HG03139 (cell line): ENCODE results near the gene TCEA2.
"Not testable (repeated sequence)": the region's sequence is repeated elsewhere in the genome, so short reads cannot be mapped to it uniquely, and the experiment has no call there.

Experiments used
- ATAC-seq: cut with Tn5 transposase; IDR thresholded peaks from one replicate; pipeline ENCODE4 v1.9.1; 2021; ENCODE audit not compliant: unreplicated experiment

The TCEA2 gene

DNA sequence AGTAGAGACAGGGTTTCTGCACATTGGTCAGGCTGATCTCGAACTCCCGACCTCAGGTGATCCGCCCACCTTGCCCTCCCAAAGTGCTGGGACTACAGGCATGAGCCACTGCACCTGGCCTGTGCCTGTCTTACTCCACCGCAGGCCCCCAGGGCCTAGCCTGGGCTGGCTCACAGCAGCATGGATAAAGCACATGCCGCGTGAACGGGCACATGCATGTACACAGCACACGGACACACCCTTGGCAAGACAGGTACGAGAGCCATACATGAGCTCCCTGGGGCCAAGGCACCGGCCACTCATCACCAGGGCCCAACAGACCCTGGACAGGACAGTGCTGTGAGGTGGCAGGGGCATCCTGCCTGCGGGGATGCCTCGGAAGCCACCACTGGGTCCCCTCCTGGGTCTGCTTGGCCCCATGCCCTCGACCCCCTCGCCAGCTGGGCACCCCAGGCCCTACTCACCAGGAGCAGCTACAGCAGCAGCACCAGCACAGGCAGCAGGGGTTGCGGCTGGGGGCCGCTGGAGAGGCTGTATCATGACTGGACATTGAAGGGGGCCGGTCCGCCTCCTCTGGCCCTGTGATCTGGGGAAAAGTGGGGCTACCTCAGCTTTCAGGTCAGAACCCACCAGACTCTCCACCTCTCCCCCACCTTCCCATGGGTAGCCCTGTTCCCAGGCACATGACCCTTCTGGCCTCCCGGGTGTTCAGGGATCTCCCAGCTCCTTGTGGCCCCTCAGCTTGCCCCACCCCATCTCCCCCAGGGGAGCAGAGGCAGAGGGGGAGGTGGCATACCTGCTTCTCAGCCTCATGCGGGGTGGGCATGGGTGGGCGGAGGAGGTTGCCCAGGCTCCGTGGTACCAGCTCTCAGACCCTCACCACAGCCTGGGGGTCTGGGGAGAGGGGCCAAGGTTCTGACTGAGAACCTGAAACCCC lies 13.3 kb downstream of the TCEA2 start:
- ATAC-seq: no peak

DNA sequence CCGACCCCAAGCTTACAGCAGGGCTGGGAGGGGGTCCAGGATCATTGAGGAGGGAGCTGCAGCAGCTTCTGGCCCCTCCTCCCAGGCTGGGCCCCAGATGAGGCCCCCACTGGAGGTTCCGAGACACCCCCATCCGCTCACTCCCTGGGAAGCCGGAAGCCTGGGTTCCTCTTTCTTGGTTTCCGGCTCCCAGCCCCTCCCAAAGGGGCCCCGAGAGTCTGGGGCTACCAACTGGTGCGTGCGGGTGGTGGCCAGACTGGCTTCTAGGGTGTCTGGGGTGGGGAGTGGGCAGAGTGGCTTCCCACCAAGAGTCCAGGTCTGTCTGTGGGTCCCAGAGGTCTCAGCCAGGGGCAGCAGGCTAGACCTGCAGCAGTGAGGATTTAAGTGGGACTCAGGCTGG lies 14.1 kb downstream of the TCEA2 start:
- ATAC-seq: no peak

DNA sequence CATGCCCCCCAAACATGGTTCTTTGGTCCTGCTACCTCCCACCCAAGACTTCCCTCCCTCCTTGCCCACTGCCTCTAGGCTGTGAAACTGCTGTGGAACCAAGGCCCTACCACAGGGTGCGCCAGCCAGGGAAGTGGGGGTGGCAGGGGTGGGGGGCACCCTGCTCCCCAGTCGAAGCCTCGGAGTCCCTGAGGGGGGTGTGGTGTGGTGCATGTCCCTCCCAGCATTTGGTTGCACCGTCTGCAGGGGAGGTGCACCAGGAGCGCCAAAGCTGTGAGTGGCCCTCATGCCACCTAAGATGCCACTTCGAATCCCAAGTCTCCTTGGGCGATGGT lies 14.5 kb downstream of the TCEA2 start:
- ATAC-seq: no peak

DNA sequence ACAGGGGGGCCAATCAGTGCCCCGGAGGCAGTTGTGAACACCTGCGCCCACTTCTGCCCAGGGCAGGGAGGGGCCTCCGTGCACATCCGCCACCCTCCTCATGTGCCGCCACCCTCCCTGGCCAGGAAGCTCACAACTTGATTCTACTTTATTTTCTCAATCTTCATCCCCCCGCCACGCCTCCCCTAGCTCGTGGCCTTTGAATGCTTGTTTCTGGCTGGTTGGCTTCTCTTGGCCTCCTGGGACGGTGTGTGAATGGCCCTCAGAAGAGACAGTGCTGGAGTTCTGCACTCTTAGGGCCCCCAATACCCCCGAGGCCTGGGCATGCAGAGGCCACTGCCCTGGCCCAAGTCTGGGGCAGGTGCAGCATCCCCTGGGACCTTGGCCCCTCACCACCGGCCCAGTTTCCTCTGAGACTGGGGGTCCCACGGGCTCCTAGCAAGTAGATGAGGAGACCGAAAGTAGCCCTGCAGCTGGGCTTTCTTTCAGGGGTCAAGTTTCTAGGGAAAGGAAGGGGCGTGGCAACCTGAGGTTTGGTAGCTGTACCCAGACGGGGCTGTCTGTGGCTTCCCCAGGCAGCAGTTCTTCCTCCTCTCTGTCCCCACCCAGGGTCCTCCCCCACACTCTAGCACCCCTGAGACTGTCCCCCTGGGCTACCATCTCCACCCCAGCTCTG lies 15.0 kb downstream of the TCEA2 start:
- ATAC-seq: no peak

DNA sequence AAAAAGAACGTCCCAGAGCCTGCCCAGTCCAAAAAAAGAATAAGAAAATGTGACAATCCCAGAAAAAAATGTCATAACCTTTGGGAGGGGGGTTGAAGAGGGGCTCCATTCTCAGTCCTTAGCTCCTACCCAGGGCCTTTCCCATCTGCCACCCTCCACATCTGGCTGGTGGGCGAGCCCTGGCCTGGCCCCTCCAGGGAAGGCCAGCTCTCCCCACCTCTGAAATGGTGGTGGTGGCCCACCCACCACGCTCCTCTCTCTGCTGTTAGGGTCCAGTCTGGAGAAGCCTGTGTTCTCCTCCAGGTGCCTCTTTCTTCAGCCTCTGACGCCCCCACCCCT lies 15.9 kb downstream of the TCEA2 start:
- no peak for ATAC-seq

DNA sequence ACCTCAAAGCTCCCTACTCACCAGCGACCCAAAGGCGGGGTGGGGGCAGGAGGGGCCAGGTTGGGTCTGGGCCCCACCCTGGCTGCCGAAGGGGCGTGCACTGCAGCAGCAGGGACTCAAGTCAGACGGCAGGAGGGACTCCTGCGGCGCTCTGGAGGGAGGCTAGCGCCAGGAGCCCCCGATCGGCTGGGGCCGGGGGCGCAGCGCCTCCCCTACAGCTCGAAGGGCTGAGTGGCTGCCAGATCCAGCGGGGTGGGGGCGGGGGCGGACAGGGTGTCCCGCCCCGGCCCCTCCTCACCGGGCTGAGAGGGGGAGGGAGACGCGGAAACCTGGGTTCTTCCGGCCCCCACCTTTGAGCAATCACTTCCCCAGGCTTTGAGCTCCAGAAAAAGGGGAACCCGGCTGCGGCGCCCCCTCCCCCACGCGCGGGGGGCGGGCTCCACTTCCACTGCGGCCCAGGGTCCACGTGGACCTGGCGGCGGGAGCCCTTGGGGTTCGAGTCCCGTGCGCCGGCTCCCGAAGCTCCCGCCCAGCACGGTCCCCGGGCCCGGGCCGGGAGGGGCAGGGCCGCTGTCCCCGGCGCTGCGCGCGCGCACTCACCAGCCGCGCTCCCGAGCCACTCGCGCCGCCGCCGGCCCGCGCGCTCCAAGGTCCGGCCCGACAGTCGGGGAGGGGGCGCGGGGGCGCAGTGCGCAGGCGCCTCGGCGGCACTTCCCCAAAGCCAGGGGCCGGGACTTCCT lies 16.4 kb downstream of the TCEA2 start, which contains the start of gene RGS19:
RGS19 (minus strand) TSS at position 246 of the 740 bp plus-strand sequence. CDS start 2,632 bp downstream, outside the sequence.
- ATAC-seq: peak; percentile 34

DNA sequence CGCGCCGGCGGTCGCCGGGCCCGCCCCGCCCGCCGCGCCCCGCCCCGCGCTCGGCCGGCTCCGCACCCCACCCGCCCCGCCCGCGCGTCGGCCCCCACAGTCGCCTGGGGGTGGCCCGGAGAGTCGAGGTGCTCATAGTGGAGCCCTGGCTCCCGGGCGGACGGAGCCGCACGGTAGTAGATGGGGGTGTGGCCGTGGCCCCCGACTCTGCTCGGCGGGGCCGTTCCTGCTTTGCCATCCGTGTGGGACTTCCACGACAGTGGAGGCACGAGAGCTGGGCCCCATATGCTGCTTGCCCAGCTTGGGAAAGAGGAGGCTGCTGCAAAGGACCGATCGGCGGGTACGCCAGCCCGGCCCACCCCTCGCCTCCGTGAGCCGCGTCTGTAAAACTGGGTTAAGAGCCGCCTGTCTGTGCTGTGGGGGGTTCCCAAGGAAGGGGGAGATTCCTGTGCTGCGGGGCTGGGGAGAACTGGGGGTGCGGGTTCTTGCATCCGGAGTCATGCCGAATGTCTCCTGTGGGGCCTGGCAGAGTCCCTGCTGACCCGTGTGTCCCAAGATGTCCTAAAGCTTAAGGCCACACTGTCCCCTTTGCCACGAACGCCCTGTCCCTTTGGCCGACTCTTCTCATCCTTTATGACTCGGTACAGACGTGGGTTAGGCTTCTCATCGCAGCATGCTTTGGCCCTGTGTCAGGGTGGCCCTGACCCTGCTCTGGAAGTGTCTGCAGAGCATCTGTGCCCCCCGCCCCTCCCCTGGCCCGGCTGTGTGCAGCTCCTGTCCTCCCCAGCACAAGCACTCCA lies 17.2 kb downstream of the TCEA2 start, which contains the start of gene OPRL1:
OPRL1 (plus strand) TSS at position 70 of the 800 bp plus-strand sequence. CDS start 12,639 bp downstream, outside the sequence.
- ATAC-seq: no peak

DNA sequence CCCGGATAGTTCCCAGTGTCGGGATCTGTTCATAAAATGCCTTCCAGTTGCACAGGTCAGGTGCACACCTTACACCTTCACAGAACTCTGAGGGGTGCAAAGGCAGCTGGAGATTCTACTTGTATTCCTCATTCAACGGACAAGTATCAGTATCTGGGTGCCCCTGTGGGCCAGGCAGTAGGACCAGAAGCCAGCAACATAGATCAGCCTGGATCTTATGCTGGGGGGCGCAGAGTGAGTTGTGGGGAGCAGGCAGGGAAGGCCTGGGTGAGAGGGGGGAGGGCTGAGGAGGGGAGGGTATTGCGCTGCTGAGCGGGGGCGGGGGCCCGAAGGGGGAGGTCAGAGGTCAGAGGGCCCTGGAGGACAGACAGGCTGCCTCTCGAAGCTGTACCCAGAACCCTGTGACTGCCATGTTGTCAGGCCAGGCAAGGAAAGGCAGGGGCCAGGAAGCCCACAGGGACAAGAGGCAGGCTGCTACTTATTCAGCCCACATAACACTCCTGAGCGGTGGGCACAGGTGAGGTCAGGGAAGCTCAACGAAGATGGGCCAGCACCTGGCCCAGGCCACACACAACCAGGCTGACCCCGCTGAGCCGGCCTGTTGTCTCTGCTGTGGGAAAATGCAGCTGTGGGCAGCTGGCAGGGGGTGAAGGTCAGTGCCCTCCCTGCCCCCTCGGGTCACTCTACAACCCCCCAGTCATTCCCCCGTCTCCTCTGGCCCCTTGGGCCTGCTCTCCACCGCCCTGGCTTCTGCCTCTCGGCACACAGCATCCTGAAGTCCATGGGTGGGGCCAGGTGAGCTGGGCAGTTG lies 18.0 kb downstream of the TCEA2 start:
- ATAC-seq: no peak

DNA sequence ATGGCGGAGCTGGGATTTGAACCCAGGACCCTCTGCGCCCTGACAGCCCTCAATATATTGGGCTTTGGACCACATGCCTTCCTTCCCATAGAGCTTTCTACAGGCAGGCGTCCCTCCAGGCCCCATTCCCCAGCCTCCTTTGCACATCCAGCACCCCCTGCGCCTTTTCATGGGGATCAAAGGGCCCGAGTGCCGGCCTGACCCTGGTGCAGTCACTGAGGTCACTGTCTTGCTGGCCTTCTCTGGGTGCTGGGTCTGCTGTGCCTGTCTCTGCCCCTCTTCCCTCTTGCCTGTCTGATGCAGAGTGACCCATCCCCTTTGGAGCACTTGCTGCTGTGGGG lies 18.6 kb downstream of the TCEA2 start:
- ATAC-seq: no peak

DNA sequence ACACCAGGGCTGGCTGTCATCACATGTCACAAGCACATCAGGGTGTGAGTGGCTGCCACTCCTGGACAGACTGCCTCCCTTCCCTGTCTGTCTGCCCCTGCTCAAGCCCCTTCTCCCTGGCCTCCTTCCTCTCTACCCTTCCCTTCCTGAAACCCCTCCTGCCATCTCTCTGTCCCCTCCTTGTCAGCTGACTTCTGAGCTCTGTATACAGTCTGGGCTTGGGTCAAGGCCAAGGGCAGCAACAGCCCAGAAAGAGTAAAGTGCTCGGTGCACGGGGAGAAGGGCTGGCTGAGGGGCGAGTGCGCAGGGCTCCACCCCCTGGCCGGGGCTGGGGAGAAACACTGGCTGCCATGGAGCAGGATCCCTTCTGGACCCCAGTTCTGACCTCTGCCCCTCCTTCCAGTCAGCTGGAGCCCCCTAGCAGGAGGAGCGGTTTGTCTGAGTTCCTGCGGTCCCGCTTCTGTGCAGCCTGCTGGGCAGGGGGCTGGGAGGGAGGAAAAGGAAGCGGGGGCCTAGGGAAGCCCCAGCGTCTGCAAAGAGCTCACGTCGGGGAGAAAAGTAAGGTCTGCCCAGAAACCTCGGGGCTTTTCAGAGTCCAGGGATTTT lies 19.2 kb downstream of the TCEA2 start:
- no peak for ATAC-seq

DNA sequence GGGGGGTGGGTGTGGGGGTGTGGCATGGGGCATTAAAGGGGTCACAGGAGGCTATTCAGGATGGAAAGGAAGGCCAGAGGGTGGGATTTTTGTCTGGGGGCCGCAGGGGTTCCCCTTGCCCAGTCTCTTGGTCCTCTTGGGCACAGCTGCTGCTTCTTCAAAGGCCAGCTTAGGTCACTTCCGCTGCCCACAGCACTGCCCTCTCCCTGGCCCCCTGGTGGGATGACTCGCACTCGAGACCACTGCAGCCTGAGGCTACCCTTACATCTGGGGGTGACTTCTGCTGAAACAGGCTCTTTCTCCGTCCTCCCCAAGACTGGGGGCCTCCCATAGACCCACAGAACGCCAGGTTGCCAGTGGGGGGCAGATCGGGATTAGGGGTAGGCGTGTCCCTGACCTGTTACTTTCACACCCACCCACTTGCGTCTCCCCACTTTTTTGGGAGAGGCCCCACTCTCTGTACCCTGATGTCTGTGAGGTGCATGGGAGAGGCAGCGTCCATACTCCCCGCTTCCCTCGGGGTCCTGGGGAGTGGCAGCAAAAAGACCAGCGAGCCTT lies 19.9 kb downstream of the TCEA2 start:
- no peak for ATAC-seq

DNA sequence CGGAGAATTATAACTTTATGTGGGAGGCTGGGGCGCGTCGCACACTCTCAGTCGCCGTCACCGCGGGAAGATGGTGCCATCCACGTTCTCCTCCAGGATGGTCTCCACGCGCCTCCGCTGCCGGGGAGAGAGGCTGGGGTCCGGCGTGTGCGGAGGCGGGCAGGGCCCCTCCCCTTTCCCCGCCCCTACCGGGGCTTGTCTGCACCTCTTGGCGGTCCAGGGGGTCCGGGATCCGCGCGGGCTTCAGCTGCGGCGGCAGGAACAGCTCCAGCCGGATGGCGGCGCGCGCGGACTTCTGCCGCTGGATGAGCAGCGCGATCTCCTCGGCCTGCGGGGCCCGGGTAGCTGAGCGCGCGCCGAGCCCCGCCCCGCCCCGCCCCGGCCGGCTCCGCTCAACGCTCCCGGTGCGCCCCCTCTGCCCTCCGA lies 20.4 kb downstream of the TCEA2 start:
- ATAC-seq: no peak

DNA sequence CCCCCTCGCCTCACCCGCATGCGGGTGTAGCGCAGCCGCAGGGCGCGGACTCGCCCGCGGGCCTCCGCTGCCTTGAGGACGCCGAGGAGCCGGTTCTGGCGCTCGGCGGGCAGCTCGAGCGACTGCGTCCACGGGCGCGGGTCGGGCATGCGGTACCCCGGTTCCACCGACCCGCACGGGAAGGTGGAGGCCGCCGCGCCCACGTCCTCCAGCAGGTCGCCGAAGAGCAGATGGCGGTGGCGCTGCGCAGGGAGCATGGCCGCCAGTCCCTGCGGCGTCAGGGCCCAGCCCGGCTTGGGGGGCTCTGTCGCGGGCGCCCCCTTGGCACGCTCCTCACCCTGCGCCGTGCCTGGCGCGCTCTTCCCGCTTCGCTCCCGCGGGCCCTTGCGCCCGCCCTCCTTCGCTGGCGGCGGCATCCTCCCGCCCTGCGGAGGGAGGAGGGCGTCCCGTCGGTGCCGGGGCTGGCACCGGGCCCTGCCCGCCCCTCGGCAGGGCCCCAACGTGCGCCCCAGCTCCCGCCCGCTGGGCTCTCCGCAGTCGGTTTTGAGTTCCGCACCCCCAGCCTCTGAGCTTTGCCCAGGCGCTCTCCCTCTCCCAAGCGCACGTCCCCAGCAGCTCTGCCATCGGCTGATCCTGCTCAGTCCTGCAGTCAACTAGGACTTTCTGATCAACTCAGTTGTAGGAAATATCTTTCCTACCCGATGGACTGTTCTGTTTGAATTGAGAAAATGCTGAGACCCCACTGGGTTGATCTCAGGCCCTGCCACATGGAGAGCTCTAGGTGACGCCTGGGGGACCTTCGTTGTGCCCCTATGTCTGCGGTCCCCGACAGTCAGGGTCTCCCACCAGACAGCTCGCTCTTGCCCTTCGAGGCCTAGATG lies 21.0 kb downstream of the TCEA2 start, which contains the start of gene LKAAEAR1:
LKAAEAR1 (minus strand) TSS at position 595 of the 881 bp plus-strand sequence; CDS start at position 416, 179 bp downstream.
- no peak for ATAC-seq

DNA sequence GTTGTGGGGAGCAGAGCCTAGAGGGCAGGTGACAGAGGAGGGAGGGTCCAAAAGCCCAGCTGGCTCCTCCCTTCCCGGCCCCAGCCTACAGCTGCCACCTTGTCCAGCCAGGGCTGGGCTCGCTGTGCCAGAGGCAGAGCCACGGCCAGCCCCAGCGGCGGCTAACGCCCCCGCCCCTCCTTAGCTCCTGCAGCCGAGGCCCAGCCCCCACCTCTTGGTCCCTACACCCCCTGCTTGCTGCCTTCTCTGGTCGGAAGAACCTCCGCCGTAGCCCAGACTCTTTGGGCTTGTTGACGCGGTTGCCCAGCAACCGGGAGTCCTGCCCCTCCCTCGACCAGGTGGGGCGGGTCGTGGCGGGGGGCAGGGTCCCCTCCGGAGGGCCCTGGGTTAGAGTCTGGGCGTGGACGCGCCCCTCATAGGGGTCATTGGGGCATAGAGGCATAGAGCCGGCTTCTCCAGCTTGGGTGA lies 21.7 kb downstream of the TCEA2 start:
- no peak for ATAC-seq

DNA sequence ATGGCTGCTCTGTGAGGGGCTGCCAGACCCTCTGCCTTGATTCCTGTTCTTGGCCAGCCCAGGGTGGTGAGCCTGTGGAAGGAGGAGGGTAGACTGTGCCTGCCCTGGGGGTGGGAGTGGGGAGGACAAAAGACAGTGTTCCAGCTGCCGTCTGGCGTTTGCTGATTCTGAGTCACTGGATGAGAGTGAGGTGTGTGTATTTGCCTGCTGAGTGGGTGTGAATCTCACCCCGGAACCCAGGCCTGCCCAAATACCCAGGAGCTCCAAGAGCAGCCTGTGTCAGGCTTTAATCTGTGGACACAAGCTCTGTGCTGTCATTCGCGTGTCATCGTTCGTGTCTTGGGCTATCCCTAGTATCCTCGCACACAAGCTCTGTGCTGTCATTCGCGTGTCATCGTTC lies 23.8 kb downstream of the TCEA2 start:
- ATAC-seq: no peak

DNA sequence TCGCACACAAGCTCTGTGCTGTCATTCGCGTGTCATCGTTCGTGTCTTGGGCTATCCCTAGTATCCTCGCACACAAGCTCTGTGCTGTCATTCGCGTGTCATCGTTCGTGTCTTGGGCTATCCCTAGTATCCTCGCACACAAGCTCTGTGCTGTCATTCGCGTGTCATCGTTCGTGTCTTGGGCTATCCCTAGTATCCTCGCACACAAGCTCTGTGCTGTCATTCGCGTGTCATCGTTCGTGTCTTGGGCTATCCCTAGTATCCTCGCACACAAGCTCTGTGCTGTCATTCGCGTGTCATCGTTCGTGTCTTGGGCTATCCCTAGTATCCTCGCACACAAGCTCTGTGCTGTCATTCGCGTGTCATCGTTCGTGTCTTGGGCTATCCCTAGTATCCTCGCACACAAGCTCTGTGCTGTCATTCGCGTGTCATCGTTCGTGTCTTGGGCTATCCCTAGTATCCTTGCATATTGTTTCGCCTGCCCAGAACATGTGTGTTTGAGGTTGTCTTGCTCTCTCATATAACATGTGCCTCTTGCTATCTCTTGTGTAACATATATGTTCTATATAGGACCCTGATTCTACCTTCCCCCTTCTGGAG lies 24.3 kb downstream of the TCEA2 start:
- ATAC-seq: not testable (repeated sequence)

DNA sequence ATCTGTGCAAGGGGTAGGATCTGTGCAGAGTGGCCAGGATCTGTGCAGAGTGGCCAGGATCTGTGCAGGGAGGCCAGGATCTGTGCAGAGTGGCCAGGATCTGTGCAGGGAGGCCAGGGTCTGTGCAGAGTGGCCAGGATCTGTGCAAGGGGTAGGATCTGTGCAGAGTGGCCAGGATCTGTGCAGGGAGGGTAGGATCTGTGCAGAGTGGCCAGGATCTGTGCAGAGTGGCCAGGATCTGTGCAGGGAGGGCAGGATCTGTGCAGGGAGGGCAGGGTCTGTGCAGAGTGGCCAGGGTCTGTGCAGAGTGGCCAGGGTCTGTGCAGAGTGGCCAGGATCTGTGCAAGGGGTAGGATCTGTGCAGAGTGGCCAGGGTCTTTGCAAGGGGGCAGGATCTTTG lies 25.6 kb downstream of the TCEA2 start:
- not testable (repeated sequence) for ATAC-seq

DNA sequence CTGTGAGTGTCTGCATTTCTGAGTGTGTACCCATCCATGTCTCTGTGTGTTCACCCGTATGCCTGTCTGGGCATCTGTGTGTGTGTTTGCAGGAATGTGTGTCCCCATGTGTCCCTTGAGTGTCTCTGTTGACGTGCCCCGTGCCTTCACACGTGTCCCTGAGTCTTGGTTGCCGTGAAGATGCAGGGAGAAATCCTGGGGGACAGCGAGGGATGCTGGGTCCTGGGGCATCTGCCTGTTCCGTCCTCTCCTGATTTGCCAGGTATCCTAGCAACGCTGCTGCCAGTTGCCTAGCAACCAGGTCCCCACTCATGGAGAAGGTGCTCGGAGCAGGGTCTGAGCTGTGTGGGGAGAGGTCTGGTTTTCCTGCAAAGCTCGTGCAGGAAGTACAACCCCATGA lies 27.2 kb downstream of the TCEA2 start:
- no peak for ATAC-seq
